HG02973 (cell line): ENCODE measurements around the gene RPL31.
"Not testable (repeated sequence)": the region's sequence is repeated elsewhere in the genome, so short reads cannot be mapped to it uniquely, and the experiment has no call there.

Experiments used
- ATAC-seq: cut with Tn5 transposase; IDR thresholded peaks from one replicate; pipeline ENCODE4 v1.9.1; 2021; ENCODE audit warnings: moderate library complexity; ENCODE audit not compliant: unreplicated experiment

Gene RPL31

DNA sequence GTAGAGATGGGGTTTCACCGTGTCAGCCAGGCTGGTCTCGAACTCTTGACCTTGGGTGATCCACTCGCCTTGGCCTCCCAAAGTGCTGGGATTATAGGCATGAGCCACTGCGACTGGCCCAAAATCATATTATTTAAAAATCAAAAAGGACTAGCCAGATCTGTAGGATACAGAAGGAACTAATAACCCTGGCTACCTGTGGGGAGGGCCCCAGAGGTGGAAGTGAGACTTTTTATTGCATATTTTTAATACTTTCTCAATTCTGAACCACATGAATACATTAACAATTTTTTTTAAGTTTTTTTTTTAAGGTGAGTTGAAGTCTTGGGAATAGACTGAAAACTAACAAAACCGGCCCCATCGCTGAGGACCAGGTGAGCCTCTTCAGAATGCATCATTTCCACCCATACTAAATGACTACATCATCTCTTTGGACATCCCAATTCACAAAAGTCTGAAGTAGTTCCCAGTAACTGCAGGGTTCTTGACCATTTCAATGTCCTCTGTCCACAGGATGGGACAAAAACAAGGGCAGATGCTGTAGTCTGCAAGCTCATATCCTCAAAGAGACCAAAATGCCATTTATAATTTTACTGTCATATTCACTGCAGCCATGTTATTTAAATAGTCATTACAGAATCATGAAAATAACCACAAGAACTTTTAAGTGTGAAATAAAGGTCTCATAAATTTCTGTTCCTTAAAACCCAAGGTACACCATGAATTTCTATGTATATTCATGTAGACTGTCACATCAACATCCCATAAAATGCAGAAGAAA is 21.4 kb downstream of the RPL31 start:
- no peak for ATAC-seq

- ATAC-seq = no peak
Measured at GRCh38 chr2:101025561-101025960, 23.5 kb downstream of the RPL31 start.

DNA sequence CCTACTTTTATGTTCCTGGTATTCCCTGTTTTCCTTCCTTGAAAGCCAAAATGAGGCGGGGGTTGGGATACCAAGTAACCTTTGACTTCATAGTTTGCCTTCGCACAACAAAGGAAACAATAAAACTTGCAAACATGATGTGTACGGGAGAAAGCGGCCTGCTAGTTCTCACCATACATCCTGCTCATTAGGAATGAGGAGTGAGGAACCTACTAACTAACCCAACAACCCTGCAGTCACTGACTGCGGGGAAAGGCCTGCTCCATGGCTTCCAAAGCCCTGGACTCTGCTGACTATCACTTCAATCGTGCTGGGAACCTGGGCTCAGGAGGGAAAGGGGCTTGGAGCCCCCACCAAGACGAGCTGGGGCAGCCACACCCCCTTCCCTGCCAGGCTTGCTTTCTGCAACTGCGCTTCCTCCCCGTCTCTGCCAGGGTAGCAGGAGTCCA is 24.2 kb downstream of the RPL31 start:
- ATAC-seq = no peak

- no peak for ATAC-seq
Measured at GRCh38 chr2:101026923-101027469, 24.9 kb downstream of the RPL31 start.

DNA sequence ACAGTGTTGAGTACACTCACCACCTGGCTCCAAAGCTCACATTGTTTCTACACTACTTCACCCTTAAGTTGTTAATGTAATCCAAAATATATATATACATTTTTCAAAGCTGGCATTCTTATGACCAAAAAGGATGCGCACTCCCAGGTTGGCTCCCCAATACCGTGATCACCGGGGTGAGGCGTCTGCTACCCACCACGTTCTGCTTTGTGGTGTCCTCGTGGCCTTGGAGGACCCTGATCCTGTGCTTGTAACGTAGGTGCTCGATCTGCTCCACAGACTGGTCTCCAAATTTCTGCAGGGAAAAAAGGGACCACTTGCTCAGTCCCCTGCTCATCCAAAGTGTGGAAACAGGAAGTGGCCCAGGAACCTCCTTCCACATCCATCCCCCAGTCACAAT is 25.8 kb downstream of the RPL31 start:
- no peak for ATAC-seq

- no peak for ATAC-seq
Measured at GRCh38 chr2:101030866-101031554, 28.9 kb downstream of the RPL31 start.

- no peak for ATAC-seq
Measured at GRCh38 chr2:101032084-101032776, 30.1 kb downstream of the RPL31 start.

DNA sequence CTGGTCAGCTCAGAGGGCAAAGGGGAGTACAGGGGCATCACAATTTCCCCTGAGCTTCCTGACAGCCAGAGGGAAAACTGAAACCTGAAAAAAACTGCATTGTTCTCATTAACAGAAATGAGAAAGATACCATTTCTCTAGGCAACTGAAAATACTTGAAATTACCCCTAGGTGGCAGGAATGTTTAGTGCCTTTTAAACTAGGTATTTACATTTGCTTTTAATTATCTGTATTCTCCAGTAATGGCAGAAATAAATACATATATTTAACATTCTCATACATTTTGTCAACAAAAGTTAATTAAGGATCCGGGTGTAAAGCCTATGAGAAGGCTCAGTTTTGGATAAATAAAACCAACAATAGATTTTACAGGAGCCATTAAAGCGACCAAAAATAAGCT is 34.5 kb downstream of the RPL31 start:
- no peak for ATAC-seq

- no peak for ATAC-seq
Measured at GRCh38 chr2:101037161-101037755, 35.2 kb downstream of the RPL31 start.

GRCh38 chr2:101038455-101039255 is 36.6 kb downstream of the RPL31 start:
- no peak for ATAC-seq

- ATAC-seq = no peak
Measured at GRCh38 chr2:101040072-101040471, 38.0 kb downstream of the RPL31 start.

DNA sequence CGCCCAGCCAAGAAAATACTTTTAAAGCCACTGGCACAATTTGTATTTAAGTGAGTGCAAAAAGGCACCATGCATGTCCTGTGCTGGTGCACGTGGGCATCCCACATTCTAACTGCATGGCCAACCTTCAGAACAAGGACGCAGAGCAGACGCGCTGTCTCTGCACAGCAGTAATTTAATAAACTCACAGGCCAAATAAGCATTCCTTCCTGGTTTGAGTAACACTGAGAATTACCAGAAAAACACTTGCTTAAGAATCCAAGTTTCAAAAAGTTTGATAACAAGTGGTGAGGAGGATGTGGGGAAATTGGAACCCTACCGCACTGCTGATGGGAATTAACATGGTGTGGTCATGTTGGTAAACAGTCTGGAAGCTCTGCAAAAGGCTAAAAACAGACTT is 38.7 kb downstream of the RPL31 start:
- ATAC-seq = no peak

DNA sequence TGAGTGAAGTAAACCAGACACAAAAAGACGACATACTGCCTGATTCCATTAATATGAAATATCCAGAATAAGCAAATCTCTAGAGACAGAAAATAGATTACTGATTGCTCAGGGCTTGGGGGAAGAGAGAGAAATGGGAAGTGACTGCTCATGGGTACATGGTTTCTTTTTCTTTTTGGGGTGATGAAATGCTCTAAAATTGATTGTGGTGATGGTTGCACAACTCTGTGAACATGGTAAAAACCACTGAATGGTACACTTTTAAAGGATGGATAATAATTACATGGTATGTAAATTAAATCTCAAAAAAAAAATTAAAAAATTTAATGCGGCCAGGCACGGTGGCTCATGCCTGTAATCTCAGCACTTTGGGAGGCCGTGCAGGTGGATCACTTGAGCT is 39.3 kb downstream of the RPL31 start:
- ATAC-seq = no peak

GRCh38 chr2:101045330-101045729 is 43.2 kb downstream of the RPL31 start:
- ATAC-seq = no peak

GRCh38 chr2:101047075-101047766 is 45.1 kb downstream of the RPL31 start:
- no peak for ATAC-seq

GRCh38 chr2:101047774-101048173 is 45.7 kb downstream of the RPL31 start:
- no peak for ATAC-seq

DNA sequence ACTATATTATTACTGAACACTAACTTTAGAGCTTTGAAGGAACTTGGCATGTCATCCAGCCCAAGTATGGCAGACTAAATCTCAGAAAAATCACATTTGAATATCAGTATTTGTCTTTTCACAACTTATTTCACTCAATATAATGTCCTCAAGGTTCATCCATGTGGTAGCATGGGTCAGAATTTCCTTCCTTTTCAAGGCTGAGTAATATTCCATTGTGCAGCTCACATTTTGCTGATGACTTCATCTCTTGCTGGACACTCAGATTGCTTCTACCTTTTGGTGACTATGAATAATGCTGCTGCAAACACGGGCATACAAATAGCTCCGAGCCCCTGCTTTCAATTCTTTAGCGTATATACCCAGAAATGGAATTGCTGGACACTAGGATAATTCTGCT is 46.7 kb downstream of the RPL31 start:
- no peak for ATAC-seq

GRCh38 chr2:101050886-101051285 is 48.8 kb downstream of the RPL31 start:
- not testable (repeated sequence) for ATAC-seq

DNA sequence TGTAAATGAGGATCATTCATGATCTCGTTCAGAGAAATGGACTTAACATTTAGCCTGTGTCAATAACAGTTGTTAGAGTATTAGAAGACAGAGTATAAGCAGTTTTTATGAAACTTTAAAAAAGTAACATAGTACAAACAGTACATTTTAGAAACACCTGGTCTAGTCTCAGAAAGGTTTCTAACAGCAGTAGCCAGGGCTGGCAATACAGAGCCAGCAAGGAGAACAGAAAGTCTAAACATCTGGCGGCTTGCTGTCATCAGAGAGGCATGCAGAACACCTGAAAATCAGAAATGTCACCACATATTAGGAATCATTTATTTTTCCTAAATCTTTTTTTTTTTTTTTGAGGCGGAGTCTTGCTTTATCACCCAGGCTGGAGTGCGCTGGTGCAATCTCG is 50.1 kb downstream of the RPL31 start:
- ATAC-seq = no peak

DNA sequence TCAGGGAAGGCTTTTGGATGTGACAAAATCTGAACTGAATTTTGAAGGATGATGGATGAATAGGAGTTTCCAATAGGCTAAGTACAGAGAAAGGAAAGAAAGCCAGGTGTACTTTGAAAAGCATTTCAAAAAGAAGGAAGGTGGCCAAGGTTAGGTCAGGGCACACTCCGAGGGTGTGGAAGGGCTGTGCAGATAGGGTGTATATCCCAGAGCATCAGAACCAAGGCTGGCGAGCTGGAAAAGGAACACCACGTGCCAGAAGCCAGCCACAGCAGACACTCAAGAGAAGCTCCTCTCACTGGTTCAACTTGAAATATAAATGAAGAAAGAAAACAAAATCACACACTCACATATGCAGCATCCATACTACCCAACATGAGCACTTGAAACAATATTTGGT is 51.0 kb downstream of the RPL31 start:
- no peak for ATAC-seq
